GM12878 (cell line): ENCODE results near the gene MARVELD3. TPM values are rescaled to one million over a fixed set of nuclear protein-coding genes. Genes with fewer than 3 reads are reported as not detected.

Source experiments
- ASH2L ChIP-seq: fragments of 300-600, 200-600 bp; sonication (generic); IDR thresholded peaks from 2 replicates; pipeline ENCODE4 v1.6.1; 2017; ENCODE audit warnings: low read depth, mild to moderate bottlenecking, borderline replicate concordance
- BHLHE40 ChIP-seq, 2 experiments: fragments of 450-650 bp in 1 of 2; IDR thresholded peaks; 2 replicates each; pipeline ENCODE4 v1.6.1; 2011 to 2017; ENCODE audit warnings: low read depth in 2 of 2, borderline replicate concordance in 1 of 2, improper control_type of control experiment in 1 of 2, low read length in 1 of 2, mild to moderate bottlenecking in 1 of 2
- CEBPB ChIP-seq, 2 experiments: fragments of 150-350 bp in 1 of 2; IDR thresholded peaks; 2 replicates each; pipeline ENCODE4 v1.6.1; 2012 to 2014; ENCODE audit warnings: low read depth in 2 of 2, low read length in 2 of 2, borderline replicate concordance in 1 of 2, inconsistent platforms in 1 of 2
- CREM ChIP-seq: IDR thresholded peaks from 2 replicates; pipeline ENCODE4 v1.6.1; 2014; ENCODE audit warnings: antibody characterized with exemption, low read depth
- DPF2 ChIP-seq: fragments of 450-650 bp; IDR thresholded peaks from 2 replicates; pipeline ENCODE4 v1.6.1; 2017; ENCODE audit warnings: mild to moderate bottlenecking
- EP300 ChIP-seq, 2 experiments: fragments of 150-350 bp in 1 of 2; IDR thresholded peaks; 2 replicates each; pipeline ENCODE4 v1.6.1; 2011 to 2012; ENCODE audit warnings: low read depth in 2 of 2, low read length in 2 of 2, borderline replicate concordance in 1 of 2, improper control_type of control experiment in 1 of 2, inconsistent platforms in 1 of 2; ENCODE audit not compliant: control insufficient read depth in 1 of 2
- FOXK2 ChIP-seq: fragments of 450-650 bp; IDR thresholded peaks from 2 replicates; pipeline ENCODE4 v1.6.1; 2017; ENCODE audit warnings: mild to moderate bottlenecking, moderate library complexity
- GABPA ChIP-seq: IDR thresholded peaks from 2 replicates; pipeline ENCODE4 v1.6.1; 2014; ENCODE audit warnings: antibody characterized with exemption, low read depth, mild to moderate bottlenecking, inconsistent platforms
- IKZF1 ChIP-seq: fragments of 450-650 bp; conservative IDR thresholded peaks from 2 replicates; pipeline ENCODE4 v1.6.1; 2017; ENCODE audit warnings: antibody characterized with exemption, mild to moderate bottlenecking
- IRF4 ChIP-seq: IDR thresholded peaks from 2 replicates; pipeline ENCODE4 v1.6.1; 2011; ENCODE audit warnings: low read depth, low read length
- KDM1A ChIP-seq: fragments of 200-600 bp; sonication (generic); IDR thresholded peaks from 2 replicates; pipeline ENCODE4 v1.6.1; 2016; ENCODE audit warnings: borderline replicate concordance
- NR2C1 ChIP-seq: fragments of 450-650 bp; IDR thresholded peaks from 2 replicates; pipeline ENCODE4 v1.6.1; 2017; ENCODE audit warnings: antibody characterized with exemption, mild to moderate bottlenecking, moderate library complexity
- PAX8 ChIP-seq: fragments of 450-650 bp; IDR thresholded peaks from 2 replicates; pipeline ENCODE4 v1.6.1; 2017; ENCODE audit warnings: mild to moderate bottlenecking, moderate library complexity
- SIN3A ChIP-seq: IDR thresholded peaks from 2 replicates; pipeline ENCODE4 v1.6.1; 2012; ENCODE audit warnings: low read depth, low read length, improper control_type of control experiment
- TCF3 ChIP-seq: IDR thresholded peaks from 2 replicates; pipeline ENCODE4 v1.6.1; 2012; ENCODE audit warnings: low read depth, mild to moderate bottlenecking, low read length, borderline replicate concordance; ENCODE audit not compliant: insufficient read depth
- polyA plus RNA-seq, 11 experiments: library from polyadenylated mRNA; depleted of rRNA in 4 of 11; unstranded in 6 of 11; stranded (reverse) in 5 of 11; fragments of >200 nt; fragmentation: Nextera tagmentation in 4 of 11; fragmentation: Illumina TruSeq in 1 of 11; extraction: Ambion mirVana in 4 of 11; extraction: Trizol in 1 of 11; gene quantifications; 1 replicate in 1 of 11; 2 replicates in 10 of 11; pipeline versions ENCODE4 v1.2.1 to v1.2.3, GENCODE V29; 2011 to 2016; ENCODE audit warnings: inconsistent platforms in 2 of 11, missing spikeins in 2 of 11, low read depth in 1 of 11
- total RNA-seq, 4 experiments: library from RNA; depleted of rRNA in 3 of 4; stranded (reverse); fragments of >200 nt in 3 of 4; fragmentation: Illumina TruSeq in 1 of 4; extraction: Trizol in 1 of 4; gene quantifications; 2 replicates each; pipeline versions ENCODE4 v1.2.1 to v1.2.3, GENCODE V29; 2013 to 2021
- TF ChIP-seq, protein P1 (sequence below): fragments of 450-650 bp; IDR thresholded peaks from 2 replicates; pipeline ENCODE4 v1.6.1; 2017; ENCODE audit warnings: borderline replicate concordance
- TF ChIP-seq, protein P2 (sequence below): fragments of 450-650 bp; IDR thresholded peaks from 2 replicates; pipeline ENCODE4 v1.6.1; 2017; ENCODE audit warnings: mild to moderate bottlenecking, moderate library complexity
- TF ChIP-seq, protein P3 (sequence below): fragments of 450-650 bp; IDR thresholded peaks from 2 replicates; pipeline ENCODE4 v1.6.1; 2016; ENCODE audit warnings: mild to moderate bottlenecking
- TF ChIP-seq, protein P4 (sequence below), 3 experiments: IDR thresholded peaks in 2 of 3; conservative IDR thresholded peaks in 1 of 3; 2 replicates each; pipeline ENCODE4 v1.5.1; 2011; ENCODE audit warnings: low read depth in 3 of 3, low read length in 3 of 3, mild to moderate bottlenecking in 3 of 3, control low read depth in 2 of 3, moderate library complexity in 2 of 3, inconsistent platforms in 1 of 3, mixed read lengths in 1 of 3; ENCODE audit not compliant: control insufficient read depth in 2 of 3, insufficient read depth in 1 of 3; ENCODE audit errors: extremely low read depth in 1 of 3

MARVELD3 gene
- total and polyA plus RNA-seq, 10 of the 15 experiments (the other 5 are each of a cell fraction or from before 2014, with no cell fraction given): 0.03 to 0.18 (median 0.09) TPM; not detected in 4

DNA sequence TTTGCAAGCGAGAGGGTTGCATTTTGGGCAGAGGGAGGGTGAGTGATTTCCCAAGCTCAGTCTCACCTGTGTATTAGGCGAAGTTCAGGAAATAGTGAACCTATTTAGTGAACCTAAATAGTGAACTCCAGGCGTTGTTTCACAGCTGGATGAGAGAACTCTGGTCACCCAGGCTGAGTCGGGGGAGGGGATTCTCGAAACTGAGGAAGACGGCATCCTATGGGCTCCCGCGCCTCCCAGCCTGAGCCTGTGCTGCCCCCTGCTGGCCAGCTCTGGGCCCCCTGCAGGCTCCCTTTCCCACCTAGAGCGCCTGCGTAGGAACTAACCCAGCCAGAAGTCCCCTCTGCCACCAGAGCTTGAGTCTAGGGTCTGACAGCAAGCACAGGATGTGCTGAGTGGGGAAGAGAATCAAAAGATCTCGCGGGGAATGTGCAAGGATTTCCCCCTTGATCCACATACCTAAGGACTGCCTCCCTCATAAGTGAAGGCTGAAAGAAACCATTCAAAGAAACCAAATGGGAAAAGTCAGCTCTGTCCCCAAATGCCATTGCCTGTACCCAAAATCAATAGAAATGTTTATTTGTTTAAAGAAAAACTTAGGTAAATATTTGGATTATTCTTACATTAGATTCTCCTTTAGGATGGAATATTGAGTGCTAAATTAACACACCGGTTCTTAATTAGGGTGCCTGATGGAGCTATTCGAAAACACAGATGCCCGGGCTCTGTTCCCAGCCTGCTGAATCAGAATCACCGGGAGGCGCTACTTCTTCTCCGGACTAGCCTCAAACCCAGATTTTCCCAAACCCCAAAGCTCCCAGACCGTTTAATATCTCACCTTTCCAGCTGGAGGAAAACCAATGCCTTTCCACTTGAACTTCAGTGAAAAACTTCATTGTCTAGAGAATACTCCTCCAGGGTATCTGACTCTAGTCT lies 14.8 kb upstream of the MARVELD3 start (continued):
- no peak; the same call in 1 of the 2 replicates for TF ChIP-seq IKZF1
- TF ChIP-seq, protein P1, sequence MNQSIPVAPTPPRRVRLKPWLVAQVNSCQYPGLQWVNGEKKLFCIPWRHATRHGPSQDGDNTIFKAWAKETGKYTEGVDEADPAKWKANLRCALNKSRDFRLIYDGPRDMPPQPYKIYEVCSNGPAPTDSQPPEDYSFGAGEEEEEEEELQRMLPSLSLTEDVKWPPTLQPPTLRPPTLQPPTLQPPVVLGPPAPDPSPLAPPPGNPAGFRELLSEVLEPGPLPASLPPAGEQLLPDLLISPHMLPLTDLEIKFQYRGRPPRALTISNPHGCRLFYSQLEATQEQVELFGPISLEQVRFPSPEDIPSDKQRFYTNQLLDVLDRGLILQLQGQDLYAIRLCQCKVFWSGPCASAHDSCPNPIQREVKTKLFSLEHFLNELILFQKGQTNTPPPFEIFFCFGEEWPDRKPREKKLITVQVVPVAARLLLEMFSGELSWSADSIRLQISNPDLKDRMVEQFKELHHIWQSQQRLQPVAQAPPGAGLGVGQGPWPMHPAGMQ: no peak
- TF ChIP-seq, protein P2, sequence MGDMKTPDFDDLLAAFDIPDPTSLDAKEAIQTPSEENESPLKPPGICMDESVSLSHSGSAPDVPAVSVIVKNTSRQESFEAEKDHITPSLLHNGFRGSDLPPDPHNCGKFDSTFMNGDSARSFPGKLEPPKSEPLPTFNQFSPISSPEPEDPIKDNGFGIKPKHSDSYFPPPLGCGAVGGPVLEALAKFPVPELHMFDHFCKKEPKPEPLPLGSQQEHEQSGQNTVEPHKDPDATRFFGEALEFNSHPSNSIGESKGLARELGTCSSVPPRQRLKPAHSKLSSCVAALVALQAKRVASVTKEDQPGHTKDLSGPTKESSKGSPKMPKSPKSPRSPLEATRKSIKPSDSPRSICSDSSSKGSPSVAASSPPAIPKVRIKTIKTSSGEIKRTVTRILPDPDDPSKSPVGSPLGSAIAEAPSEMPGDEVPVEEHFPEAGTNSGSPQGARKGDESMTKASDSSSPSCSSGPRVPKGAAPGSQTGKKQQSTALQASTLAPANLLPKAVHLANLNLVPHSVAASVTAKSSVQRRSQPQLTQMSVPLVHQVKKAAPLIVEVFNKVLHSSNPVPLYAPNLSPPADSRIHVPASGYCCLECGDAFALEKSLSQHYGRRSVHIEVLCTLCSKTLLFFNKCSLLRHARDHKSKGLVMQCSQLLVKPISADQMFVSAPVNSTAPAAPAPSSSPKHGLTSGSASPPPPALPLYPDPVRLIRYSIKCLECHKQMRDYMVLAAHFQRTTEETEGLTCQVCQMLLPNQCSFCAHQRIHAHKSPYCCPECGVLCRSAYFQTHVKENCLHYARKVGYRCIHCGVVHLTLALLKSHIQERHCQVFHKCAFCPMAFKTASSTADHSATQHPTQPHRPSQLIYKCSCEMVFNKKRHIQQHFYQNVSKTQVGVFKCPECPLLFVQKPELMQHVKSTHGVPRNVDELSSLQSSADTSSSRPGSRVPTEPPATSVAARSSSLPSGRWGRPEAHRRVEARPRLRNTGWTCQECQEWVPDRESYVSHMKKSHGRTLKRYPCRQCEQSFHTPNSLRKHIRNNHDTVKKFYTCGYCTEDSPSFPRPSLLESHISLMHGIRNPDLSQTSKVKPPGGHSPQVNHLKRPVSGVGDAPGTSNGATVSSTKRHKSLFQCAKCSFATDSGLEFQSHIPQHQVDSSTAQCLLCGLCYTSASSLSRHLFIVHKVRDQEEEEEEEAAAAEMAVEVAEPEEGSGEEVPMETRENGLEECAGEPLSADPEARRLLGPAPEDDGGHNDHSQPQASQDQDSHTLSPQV: 0 out of 2 replicates have a peak, but pooled peaks have one; percentile 55
- TF ChIP-seq TCF3: no peak
- TF ChIP-seq, protein P3, sequence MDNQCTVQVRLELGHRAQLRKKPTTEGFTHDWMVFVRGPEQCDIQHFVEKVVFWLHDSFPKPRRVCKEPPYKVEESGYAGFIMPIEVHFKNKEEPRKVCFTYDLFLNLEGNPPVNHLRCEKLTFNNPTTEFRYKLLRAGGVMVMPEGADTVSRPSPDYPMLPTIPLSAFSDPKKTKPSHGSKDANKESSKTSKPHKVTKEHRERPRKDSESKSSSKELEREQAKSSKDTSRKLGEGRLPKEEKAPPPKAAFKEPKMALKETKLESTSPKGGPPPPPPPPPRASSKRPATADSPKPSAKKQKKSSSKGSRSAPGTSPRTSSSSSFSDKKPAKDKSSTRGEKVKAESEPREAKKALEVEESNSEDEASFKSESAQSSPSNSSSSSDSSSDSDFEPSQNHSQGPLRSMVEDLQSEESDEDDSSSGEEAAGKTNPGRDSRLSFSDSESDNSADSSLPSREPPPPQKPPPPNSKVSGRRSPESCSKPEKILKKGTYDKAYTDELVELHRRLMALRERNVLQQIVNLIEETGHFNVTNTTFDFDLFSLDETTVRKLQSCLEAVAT: no peak
- TF ChIP-seq IRF4: peak; percentile 41; the same call in 1 of the 2 replicates
- TF ChIP-seq SIN3A: no peak
- TF ChIP-seq BHLHE40 (IDR thresholded peaks at IDR 0.05; ENCODE audit: borderline replicate concordance in 1 of 2, low read depth in 2 of 2, low read length in 1 of 2): peak in 1 of 2 experiments; percentile 30; a peak in 1 of 4 replicates
- no peak for TF ChIP-seq KDM1A
- no peak for TF ChIP-seq FOXK2
- TF ChIP-seq DPF2: peak; percentile 43; the same call in 1 of the 2 replicates
- no peak for TF ChIP-seq GABPA
- no peak for TF ChIP-seq EP300 (IDR thresholded peaks at IDR 0.05; ENCODE audit: borderline replicate concordance in 1 of 2, control insufficient read depth in 1 of 2, low read depth in 2 of 2, low read length in 2 of 2)
- no peak for TF ChIP-seq CREM
- TF ChIP-seq, protein P4, sequence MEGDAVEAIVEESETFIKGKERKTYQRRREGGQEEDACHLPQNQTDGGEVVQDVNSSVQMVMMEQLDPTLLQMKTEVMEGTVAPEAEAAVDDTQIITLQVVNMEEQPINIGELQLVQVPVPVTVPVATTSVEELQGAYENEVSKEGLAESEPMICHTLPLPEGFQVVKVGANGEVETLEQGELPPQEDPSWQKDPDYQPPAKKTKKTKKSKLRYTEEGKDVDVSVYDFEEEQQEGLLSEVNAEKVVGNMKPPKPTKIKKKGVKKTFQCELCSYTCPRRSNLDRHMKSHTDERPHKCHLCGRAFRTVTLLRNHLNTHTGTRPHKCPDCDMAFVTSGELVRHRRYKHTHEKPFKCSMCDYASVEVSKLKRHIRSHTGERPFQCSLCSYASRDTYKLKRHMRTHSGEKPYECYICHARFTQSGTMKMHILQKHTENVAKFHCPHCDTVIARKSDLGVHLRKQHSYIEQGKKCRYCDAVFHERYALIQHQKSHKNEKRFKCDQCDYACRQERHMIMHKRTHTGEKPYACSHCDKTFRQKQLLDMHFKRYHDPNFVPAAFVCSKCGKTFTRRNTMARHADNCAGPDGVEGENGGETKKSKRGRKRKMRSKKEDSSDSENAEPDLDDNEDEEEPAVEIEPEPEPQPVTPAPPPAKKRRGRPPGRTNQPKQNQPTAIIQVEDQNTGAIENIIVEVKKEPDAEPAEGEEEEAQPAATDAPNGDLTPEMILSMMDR (IDR thresholded peaks at IDR 0.05 in 2 of 3, conservative IDR thresholded peaks at IDR 0.05 in 1 of 3; ENCODE audit: control insufficient read depth in 2 of 3, extremely low read depth in 1 of 3, insufficient read depth in 1 of 3, low read depth in 3 of 3, low read length in 3 of 3): peak; percentile 97 to 98 (median 98); a peak in 5 of 6 replicates
- no peak for TF ChIP-seq NR2C1
- no peak for TF ChIP-seq ASH2L
- TF ChIP-seq CEBPB (IDR thresholded peaks at IDR 0.05; ENCODE audit: borderline replicate concordance in 1 of 2, low read depth in 2 of 2, low read length in 2 of 2): no peak
- TF ChIP-seq PAX8: no peak
